HG02840 (cell line): ENCODE measurements around the gene NUDT16L1.

Experiments used
- ATAC-seq: cut with Tn5 transposase; IDR thresholded peaks from one replicate; pipeline ENCODE4 v1.9.1; 2021; ENCODE audit warnings: mild to moderate bottlenecking, moderate library complexity, moderate number of reproducible peaks; ENCODE audit not compliant: unreplicated experiment, low FRiP score

Gene NUDT16L1

DNA sequence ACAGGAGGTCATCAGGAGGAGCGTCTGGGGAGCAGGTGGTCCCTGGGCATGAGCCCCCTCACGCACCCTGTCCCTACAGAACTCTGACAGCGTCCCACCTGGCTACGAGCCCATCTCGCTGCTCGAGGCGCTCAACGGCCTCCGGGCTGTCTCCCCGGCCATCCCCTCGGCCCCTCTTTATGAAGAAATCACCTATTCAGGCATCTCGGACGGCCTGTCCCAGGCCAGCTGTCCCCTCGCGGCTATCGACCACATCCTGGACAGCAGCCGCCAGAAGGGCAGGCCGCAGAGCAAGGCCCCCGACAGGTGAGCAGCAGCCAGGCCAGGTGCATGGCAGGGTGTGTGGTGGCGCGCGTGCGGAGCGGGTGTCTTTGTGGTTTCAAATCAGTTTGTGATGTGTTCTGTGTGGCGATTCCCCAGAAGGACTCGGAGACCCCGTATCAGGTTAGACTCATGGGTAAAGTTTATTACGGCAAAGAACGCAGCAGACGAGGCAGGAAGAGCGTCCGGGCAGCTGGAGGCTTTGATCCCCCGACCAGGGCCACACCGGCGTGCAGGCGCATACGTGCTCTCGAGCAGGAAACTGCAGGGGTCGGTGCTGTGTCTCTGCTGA lies 11.8 kb upstream of the NUDT16L1 start:
- ATAC-seq = no peak

DNA sequence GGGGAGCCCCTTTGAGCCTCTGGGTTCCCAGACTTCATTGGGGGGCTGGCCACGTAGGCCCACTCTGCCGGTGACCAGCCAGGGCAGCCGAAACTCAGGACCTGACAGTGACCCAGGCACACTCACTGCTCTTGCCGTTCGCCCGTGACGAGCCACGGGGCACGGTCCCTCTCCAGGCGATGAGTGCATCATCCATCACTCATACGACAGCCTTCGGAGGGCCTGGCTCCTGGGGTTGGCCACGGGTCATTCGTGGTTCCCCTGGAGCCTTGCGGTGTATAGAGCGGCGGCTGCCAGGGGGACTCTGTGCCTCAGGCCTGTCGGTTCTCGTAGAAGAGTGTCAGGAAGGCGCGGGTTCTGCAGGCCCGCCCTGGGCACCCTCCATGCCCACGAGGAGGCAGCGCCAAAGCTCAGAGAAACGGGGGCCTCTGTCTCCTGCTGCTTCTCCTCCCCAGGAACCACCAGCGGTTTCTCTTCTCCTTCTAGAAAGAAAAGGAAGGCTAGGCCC lies 11.2 kb upstream of the NUDT16L1 start:
- ATAC-seq = no peak

DNA sequence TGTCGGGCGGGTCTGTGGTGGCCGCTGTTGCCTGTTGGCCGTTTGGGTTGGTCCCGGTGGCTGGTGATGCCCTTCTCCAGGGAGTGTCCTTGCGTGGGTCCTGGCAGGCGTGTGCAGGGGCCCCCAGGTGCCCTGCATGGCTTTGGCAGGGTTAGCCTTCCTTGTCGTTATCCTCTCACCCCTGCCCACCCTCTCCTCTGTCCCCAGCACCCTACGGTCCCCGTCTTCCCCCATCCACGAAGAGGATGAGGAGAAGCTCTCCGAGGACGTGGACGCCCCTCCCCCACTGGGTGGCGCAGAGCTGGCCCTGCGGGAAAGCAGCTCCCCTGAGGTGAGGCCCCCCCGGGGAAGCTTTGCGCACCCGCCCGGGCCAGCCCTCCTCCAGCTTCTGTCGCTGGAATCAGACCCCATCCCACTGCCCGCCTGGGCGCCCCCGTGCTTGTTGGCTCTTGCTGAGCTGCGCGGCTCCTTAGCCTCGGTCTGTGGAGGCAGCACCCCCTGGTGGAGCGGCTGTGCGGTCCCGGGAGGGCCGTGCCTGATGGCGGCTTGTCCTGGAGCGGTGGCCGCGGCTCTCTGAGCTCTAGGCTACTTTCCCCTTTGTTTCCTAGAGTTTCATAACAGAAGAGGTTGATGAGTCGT lies 10.6 kb upstream of the NUDT16L1 start:
- no peak for ATAC-seq

DNA sequence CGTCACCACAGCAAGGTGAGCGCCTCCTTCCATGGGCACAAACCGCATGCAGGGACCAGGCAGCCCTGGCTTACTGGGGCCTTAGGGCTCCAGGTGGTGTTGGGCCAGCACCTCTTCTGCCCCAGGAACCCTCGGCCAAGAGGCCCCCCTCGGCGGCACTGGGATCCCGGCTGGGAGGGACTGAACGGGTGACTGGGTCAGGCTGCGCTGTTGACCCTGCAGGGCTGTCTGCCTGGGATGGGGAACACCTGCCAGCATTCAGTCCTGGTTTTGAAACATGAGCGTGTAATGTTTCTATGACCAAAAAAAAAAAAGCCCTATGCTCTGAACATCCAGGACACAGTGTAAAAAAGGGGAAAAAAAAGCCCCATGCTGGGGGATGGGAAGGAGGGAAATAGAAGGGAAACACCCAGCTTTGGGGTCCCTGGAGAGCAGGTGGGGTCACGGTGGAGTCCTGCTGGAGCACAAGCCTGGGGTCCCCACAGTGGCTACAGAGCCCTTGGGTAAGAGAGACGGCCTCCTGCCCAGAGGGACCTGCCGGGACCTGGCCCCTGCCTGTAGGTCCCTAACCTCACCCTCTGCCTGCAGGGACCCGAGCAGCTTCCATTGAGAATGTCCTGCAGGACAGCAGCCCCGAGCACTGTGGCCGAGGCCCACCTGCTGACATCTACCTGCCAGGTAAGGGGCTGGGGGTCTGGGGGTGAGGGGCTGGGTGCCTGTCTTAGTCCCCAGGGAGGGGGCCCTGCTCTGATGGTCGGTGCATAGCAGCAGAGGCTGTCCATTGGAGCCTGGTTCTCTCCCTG lies 9.9 kb upstream of the NUDT16L1 start:
- no peak for ATAC-seq

DNA sequence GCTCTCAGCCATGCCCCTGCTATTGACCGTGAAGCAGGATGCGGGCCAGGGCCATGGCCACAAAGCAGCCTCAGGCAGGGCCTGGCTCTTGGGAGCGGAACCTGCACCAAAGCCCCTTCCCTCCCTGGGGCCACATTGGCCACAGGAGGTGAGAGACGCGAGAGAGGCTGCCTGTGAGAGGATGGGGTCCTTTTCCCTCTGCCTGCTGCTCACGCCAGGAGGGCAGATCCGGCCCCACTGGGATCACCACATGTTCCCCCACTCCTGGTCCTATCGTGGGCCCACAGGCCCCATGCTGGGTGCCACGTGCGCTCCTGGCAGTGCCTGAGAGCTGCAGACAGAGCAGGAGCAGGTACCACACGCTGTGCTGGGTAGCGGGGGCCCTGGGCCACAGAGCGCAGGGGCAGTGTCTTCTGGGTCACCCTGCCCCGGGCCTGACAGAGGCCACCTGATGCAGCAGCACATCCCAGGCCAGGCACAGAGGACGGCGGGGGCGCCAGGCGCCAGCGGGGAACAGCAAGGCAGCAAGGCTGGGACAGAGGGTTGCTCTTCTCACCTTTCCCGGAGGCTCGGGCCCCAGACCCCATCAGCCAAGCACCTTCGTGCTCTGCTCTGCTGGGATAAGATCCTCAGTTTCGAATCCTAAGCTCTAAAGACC lies 9.2 kb upstream of the NUDT16L1 start:
- no peak for ATAC-seq

DNA sequence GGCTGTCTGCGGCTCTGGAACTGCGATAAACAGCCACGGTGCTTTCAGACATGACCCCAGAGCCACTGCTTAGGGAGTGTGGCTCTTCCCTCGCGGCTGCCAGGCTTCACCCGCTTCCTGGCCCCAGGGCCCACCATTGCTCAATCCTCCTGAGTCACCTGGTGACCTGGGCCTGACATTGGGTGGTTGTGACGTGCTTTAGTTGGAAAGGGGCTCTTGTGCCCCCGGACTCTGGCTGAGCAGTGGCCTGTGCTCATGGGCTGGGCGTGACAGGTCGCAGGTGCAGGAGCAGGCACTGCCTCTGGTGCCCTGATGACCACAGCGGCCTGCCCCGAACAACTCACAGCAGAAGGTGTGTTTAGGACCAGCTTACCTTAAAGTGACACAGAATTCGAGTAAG lies 8.6 kb upstream of the NUDT16L1 start:
- ATAC-seq = no peak

DNA sequence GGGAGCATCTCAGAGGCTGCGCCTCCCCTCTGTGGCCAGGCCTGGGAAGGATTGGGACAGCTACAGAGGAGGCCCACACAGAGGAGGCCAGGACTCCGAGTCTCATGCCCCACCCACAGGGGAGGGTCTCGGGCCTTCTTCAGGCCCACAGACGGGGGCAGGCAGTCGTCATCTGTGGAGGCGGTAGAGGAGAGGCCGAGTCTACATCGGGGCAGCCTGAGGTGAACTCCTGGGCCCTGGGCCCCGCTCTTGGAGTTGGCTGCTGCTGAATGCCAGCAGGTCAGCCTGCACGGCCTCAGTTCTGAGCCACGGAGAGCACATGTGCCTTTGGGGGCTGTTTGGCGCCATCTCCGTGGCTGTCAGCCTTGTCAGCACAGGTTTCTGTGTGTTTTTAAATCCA lies 8.1 kb upstream of the NUDT16L1 start:
- no peak for ATAC-seq

DNA sequence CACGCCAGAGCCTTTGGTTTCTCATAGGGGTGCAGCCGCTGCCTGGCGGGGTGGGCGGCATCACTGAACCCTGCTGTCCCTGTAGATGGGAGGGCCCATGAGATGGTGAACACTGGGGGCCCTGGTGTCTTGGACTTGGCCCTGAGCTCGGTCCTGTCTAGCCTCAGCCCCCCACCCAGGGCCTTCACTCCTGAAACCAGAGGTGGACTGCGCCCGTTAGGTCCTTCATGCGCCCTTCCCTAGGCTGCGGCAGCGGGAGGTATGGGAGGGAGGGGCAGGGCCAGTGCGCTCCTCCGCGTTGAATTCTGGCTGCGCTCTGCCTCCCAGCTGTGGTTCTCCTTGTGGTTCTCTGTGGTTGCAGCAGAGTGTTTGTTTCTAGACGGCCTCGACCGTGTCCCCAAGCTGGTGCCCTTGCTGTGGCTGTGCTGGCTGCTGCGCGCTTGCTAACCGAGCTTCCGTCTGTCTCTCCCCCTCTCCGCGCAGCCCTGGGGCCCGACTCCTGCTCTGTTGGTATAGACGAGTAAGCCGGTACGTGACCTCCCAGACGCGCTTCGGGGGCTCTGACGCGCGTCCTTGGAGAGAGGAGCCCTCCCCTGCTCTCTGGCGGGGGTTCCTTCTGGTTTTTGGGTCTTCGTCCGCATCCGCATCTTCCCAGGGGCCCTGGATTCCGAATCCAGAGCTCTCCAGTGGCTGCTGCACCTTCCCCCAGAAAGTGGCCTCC lies 7.4 kb upstream of the NUDT16L1 start:
- ATAC-seq = no peak

DNA sequence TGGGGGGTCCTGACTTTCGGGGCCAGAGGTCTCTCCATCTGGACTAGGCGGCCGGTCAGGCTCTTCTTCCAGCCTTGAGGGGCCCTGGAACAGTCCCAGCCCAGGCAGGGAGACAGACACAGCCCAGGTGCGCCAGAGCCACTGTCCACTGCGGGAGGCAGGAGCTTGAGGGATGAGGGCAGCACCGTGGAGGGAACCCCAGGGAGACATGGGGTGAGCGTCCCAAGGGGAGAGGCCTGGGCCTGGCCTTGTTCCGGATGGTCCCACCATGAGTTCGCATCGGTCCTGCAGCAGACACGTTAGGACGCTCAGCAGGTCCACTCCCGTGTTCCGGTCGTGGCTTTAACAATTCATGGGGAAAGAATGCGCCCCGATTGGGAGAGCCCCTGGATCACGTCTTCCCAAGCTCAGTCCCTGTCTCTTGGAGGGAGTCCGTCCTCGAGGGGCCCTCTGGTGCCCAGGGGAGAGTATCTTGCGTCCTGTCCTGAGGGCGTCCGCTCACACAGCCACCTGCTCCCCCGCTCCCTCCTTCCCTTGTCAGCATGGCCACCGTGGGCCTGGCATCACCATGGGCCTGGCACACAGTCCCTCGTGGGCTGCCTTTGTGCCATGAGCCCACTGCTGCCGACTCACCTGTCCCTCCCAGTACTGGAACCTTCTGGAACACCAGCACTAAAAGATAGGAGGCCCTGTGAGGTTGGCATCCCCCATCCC lies 6.7 kb upstream of the NUDT16L1 start:
- no peak for ATAC-seq

DNA sequence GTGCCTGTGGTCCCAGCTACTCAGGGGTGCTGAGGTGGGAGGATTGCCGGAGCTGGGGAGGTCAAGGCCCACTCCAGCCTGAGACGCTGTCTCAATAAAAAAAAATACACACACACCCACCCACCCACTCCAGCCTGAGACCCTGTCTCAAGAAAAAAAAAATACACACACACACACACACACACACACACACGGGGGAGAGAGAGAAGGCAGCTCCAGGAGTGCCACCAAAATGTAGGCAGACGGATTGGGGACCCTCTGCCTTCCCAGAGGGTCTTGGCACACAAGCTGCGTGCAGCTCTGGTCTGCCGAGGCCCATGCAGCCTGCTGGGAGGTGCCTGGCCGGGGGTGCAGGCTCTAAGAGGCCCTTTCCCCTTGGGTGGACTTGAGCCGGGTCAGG lies 5.9 kb upstream of the NUDT16L1 start:
- no peak for ATAC-seq

DNA sequence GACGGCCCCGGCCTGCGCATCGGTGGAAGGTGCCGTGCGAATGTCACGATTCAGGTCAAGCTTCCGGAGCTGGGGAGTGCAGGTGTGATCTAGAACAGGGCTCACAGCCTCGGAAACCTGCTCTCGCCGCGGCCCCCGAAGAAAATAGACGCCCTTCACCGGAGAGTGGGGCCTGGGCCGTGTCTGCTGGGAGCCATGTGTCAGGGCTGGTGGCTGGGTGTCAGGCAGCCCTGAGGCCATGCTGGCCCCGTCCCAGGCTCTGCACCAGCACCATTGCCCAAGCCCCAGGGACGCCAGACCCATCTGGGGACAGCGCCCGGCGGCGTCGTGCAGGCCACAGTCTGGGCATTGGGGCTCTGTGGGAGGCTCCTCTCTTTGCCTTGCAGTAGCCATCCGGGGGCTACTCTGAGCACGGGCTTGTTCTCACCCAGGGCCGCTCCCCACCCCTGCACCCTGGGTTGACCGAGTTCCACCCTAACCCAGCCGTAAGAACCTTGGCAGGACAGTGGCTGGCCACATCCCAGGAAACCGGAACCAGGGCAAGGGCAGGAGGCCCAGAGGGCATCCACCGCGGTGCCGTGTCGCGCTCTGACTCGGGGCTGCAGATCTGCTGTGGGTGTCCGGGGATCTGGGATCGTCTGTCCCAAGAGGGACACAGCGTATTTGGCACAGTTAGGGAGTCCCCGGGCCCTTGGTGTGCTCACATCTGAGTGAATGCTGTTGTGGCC lies 5.3 kb upstream of the NUDT16L1 start:
- ATAC-seq = no peak

DNA sequence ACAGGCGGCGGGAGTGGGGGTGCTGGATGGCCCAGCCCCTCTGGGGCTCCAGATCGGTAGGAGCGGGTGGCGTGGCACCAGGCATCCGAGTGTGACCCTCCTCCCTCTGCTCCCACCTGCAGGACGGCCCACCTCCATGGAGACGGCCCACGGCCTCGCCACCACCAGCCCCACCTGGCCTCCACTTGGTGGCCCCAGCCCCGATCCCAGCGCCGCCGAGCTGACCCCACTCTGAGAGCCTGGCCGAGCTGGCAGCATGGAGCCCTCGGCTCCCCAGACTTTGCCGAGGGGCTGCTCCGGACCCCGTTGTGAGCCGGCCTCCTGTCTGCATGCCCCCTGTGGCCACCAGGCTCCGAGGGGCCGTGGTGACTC lies 4.7 kb upstream of the NUDT16L1 start:
- ATAC-seq = no peak

DNA sequence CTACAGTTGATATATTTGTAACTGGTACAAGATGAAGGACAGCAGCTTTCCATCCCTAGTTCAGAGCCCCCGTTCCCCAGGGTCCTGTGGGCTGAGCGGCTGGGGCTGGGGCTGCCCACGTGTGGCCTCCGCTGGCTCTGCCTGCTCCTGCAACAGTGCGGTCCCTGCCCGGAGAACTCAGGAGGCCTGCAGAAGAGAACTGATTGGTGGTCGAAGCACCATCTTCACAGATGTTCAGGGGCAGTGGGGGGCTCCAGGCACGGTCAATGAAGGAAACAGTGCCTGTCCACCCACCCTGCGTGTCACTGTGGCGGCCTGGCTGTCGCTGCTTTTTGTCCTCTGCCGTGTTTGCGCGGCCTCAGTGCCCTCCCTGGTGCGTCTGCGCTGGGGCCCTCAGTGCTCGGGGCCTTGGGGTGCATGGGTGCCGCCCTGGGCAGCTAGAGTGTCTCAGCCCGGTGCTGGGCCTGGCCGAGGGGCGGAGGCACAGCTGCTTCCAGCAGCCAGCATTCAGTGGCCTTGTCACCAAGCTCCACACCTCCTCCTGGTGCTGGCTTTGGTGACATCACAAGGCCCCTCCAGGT lies 4.2 kb upstream of the NUDT16L1 start:
- ATAC-seq = no peak

DNA sequence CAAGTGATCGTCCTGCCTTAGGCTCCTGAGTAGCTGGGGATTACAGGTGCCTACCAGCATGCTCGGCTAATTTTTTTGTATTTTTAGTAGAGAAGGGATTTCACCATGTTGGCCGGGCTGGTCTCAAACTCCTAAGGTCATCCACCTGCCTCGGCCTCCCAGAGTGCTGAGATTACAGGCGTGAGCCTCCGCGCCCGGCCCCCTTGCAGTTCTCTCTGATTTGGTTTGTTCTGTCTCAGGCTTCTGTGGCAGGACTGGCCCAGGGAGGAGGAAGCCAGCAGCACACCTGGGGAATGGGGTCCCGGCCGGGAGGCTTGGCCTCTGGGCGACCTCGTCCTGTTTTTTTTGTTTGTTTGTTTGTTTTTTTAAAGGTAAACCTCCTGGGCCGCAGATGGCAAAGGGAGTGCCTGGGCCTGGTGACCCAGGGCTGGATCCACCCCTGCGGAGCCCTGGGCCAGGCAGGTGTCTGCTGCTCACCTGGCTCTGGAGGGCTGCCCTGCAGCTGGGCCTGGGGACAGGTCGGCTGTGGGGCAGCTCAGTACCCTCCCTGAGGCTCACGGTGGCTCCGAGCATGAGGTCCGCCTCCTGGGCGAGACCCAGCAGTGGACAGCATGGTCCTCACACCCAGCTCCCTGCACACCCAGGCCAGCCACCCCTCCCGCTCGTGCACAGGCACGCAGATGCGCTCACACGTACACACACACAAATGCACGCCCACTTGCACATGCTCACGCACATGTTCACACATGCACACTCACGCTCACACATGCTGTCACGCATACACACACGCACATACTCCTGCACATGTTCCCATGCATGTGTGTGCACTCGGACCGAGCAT lies 3.3 kb upstream of the NUDT16L1 start:
- ATAC-seq = no peak

DNA sequence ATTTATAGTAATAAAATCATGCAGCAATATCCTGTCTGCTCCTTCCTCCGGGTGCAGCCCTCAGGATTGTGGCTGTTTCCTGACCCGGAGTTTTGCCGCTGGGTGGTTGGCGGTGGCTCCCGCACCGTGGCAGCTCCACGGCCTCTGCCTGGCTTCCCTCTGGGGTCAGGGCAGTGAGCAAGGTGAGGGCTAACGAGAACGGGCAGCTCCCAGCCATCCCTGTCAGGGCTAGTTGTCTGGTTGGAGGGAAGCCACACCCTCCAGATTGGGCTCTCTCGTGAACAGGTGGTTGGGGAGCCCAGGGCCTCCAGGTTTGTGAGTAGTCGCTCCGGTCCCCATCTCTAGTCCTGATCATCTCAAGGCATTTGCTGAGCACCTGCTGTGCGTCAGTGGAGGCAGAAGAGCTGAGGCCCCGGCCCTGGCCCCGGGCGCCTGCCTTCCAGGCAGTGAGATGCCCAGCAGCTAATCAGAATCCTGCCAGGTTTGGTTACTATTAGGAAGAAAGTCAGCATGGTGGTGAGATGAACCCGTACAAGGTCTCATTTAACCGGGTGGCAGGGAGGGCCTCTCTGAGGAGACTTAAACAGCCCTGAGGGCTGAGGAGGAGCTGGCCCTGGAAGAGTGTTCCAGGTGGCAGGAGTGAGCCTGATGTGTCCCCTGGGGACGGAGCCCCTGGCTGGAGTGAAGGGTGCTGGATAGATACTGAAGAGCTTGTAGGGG lies 2.3 kb upstream of the NUDT16L1 start:
- no peak for ATAC-seq

DNA sequence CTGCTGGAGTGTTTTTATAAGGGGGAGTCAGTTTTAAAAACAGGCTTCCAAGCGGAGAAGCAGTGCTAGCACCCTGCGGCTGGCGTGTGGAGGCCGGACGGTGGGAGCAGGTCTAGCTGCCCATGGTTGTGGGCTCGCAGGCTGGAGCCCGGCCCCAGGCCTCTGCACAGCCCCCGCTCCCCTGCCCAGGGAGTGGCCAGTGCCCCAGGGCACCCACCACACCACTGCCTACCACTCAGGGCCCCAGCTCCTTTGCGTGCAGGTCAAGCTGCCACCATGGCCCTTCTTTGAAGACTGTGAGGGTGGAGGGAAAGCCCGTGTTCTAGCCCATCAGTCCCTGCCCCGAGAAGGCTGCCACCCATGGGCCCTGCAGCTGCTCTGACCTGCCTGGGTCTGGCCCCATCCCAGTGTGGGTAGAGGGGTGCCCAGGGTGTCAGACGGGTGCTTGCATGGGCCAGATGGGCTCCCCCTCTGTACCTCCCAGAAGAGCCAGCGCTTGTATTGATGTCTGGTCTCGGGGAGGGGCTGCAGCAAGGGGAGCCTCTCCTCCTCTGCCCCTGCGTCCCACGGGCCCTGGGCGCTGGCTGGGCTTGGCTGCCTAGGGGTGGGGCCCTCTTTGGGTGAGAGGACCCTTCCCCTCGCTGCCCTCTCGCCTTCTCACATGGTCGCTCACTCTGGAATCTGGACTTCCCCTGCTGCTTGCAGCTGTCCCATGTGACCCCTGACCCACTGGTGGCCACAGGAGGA lies 1.5 kb upstream of the NUDT16L1 start:
- no peak for ATAC-seq
